ENCODE results near the gene PRKCZ. TPM values are rescaled to one million over a fixed set of nuclear protein-coding genes. Genes with fewer than 3 reads are reported as not detected.

PRKCZ gene
- polyA plus RNA-seq, 2 donors, result 21.2 to 34.3 TPM

DNA sequence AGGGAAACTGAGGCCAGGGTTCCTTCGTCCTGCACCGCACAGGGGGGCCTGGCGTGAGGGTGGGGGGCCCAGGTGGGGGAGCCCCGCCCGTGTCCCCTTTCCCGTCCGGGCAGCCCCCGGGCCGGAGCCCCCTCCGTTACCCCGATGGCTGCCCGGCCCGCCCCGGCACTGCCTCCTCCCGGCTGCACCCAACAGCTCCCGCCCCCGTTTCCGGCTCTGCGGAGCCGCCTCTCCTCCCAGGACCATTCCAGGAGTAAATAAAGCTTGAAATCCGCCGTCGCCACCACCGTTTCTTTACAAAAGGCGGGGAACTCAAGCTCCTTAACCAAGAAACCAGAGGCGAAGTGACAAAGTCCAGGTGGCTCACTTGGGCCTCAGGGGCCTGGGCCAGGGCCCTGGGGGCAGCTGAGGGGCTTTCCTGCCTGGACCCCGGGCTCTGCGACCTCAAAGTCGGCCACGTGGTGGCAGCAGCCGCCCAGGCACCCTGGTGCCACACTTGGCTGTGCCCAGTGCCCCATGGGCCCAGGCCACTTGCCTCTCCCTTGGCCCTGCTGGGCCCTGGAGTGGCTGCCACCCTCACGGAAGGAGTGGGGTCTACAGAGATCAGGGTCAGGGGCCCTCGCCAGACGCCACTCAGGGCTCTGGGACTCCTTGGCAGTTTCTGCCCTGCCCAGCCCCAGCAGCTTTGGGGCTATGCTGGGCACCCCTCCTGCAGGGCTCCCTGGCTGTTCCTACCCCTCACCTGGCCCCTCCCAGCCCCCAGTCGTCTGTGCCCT lies 144.9 kb downstream of the PRKCZ start:
- Histone ChIP-seq H3K27me3 (ENCODE audit: control insufficient read depth in 1 of 2, insufficient read depth in 2 of 2, low read length in 2 of 2) (no peaks in the 10 kb centered on the region), H3K9me3 (ENCODE audit: control insufficient read depth in 2 of 2, insufficient read depth in 1 of 2, low read depth in 1 of 2, low read length in 1 of 2) (no peaks in the 10 kb centered on the region), H3K4me1 (ENCODE audit: control insufficient read depth in 2 of 2, insufficient read depth in 2 of 2, low read length in 1 of 2) (peaks cover 11 to 28% of the 10 kb centered on the region in 2 donors), H3K4me3 (ENCODE audit: low read depth in 1 of 2, low read length in 2 of 2) (peak overlapping the region; percentile 48 to 64), H3K27ac (ENCODE audit: low read depth in 2 of 2, low read length in 1 of 2) (peak overlapping the region; percentile 91 to 97), H3K36me3 (ENCODE audit: control insufficient read depth in 2 of 2, insufficient read depth in 2 of 2, low read length in 1 of 2) (no peaks in the 10 kb centered on the region)
- 1 to 2% methylated on average over 33 to 35 of the region's 35 CpGs for WGBS, 2 donors

DNA sequence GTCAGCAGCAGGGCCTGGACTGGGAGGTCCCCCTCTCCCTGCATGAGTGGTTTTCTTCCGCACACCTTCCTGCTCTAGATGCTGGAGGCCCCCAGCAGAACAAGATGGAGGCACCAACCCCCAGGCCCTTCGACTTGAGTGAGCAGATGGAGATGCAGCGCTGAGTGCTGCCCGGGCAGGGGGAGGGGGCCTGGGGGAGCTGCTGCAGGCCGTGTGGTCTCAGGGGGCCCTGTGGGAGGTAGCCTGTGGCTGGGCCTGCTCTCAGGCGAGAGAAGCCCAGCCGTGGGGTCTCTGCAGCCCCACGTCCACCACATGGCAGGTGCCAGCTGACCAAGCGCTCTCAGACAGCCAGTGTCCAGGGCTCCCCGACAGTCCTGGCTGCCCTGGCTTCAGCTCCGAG lies 145.6 kb downstream of the PRKCZ start:
- Histone ChIP-seq H3K4me3 (ENCODE audit: low read depth in 1 of 2, low read length in 2 of 2) (no peak overlapping the region), H3K27ac (ENCODE audit: low read depth in 2 of 2, low read length in 1 of 2) (peak overlapping the region; percentile 91 to 97), H3K27me3 (ENCODE audit: control insufficient read depth in 1 of 2, insufficient read depth in 2 of 2, low read length in 2 of 2) (no peaks in the 10 kb centered on the region), H3K36me3 (ENCODE audit: control insufficient read depth in 2 of 2, insufficient read depth in 2 of 2, low read length in 1 of 2) (no peaks in the 10 kb centered on the region), H3K4me1 (ENCODE audit: control insufficient read depth in 2 of 2, insufficient read depth in 2 of 2, low read length in 1 of 2) (peaks cover 5 to 21% of the 10 kb centered on the region in 2 donors), H3K9me3 (ENCODE audit: control insufficient read depth in 2 of 2, insufficient read depth in 1 of 2, low read depth in 1 of 2, low read length in 1 of 2) (no peaks in the 10 kb centered on the region)
- WGBS, 2 donors, result 71 to 76% methylated on average over 11 of the region's 11 CpGs

DNA sequence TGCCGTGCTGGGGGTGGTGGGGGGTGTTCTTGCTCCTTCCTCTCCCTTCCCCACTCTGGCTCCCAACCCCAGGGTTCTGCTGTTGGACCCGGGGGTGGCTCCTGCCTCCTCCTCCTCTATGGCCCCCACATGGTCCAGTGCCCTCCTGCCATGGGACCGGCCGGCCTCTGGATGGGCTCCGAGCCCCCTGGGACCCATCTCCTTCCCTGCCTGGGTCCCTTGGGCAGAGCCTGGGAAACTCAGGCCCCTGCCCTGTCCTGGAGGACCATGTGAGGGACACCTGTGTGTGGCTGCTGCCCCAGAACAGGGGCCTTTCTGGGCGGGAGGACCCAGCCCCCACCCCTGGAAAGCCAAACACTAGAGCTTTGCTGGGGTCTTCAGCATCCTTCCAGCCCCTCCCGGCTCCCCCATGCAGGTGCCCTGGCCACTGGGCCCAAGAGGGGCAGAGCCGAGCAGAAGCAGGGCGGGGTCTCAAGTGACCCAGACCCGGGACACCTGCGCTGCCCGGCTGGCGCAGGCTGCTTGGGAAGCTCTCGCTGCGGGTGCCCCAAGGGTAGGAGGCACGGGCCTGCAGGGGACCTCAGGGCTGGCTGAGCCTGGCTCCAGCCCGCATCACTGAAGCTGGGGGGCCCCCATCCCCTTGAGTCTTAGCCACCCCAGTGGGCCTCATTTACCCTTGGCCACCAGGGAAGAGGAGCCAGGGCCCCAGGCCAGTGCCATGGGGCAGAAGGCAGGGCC lies 146.9 kb downstream of the PRKCZ start:
- Histone ChIP-seq H3K9me3 (ENCODE audit: control insufficient read depth in 2 of 2, insufficient read depth in 1 of 2, low read depth in 1 of 2, low read length in 1 of 2) (no peaks in the 10 kb centered on the region), H3K4me3 (ENCODE audit: low read depth in 1 of 2, low read length in 2 of 2) (no peak overlapping the region), H3K27ac (ENCODE audit: low read depth in 2 of 2, low read length in 1 of 2) (no peak overlapping the region), H3K27me3 (ENCODE audit: control insufficient read depth in 1 of 2, insufficient read depth in 2 of 2, low read length in 2 of 2) (no peaks in the 10 kb centered on the region), H3K4me1 (ENCODE audit: control insufficient read depth in 2 of 2, insufficient read depth in 2 of 2, low read length in 1 of 2) (peaks cover 4 to 17% of the 10 kb centered on the region in 2 donors), H3K36me3 (ENCODE audit: control insufficient read depth in 2 of 2, insufficient read depth in 2 of 2, low read length in 1 of 2) (no peaks in the 10 kb centered on the region)
- WGBS, 2 donors, result 84 to 88% methylated on average over 17 of the region's 17 CpGs

DNA sequence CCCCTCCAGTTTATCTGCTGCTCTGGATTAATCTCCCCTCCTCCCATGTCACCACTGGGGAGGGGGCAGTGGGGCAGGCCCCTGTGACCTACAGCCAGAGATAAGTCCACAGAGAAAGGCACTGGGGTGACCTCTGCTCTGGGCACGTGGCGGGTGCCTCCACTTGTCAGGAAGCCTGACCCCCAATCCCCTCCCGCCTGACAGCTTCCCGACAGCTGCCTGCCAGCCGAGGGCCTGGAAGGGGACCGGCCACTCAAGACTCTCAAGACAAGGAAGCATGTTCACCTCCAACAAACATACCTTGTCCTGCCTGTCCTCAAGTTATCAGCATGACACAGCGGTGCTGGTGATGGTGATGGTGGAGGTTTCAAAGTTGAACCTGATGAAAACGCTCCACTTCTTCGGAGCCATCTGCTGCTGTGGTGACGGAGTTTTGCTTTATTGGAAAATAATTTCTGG lies 147.5 kb downstream of the PRKCZ start:
- no peaks in the 10 kb centered on the region for H3K27me3 ChIP-seq (ENCODE audit: control insufficient read depth in 1 of 2, insufficient read depth in 2 of 2, low read length in 2 of 2)
- H3K36me3 ChIP-seq (ENCODE audit: control insufficient read depth in 2 of 2, insufficient read depth in 2 of 2, low read length in 1 of 2), result no peaks in the 10 kb centered on the region
- 83 to 84% methylated on average over 10 of the region's 10 CpGs for WGBS, 2 donors
- H3K27ac ChIP-seq (ENCODE audit: low read depth in 2 of 2, low read length in 1 of 2), result no peak overlapping the region
- no peaks in the 10 kb centered on the region for H3K9me3 ChIP-seq (ENCODE audit: control insufficient read depth in 2 of 2, insufficient read depth in 1 of 2, low read depth in 1 of 2, low read length in 1 of 2)
- peaks cover 4 to 17% of the 10 kb centered on the region in 2 donors for H3K4me1 ChIP-seq (ENCODE audit: control insufficient read depth in 2 of 2, insufficient read depth in 2 of 2, low read length in 1 of 2)
- H3K4me3 ChIP-seq (ENCODE audit: low read depth in 1 of 2, low read length in 2 of 2), result no peak overlapping the region

DNA sequence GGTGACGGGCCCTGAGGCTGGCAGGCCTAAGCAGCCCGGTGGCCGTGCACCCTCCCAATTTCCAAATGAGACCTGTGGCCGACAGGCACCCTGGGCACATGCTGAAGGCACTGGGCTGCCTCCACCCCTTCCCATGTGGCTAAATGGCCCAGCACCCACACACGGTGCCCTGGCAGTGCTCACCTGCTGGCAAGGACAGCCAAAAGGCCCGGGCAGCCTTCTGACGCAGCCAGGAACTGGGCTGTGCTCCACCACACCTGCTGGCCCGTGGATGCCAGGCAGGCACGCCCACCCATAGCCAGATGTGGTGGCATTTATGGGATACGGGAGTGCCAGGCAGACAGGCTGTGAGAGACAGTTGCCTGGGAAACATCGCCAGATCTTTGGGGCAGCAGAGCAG lies 148.4 kb downstream of the PRKCZ start:
- no peaks in the 10 kb centered on the region for H3K36me3 ChIP-seq (ENCODE audit: control insufficient read depth in 2 of 2, insufficient read depth in 2 of 2, low read length in 1 of 2)
- 46 to 54% methylated on average over 11 of the region's 11 CpGs for WGBS, 2 donors
- H3K27ac ChIP-seq (ENCODE audit: low read depth in 2 of 2, low read length in 1 of 2), result peak overlapping the region; percentile 81 to 91
- H3K27me3 ChIP-seq (ENCODE audit: control insufficient read depth in 1 of 2, insufficient read depth in 2 of 2, low read length in 2 of 2), result no peaks in the 10 kb centered on the region
- H3K4me1 ChIP-seq (ENCODE audit: control insufficient read depth in 2 of 2, insufficient read depth in 2 of 2, low read length in 1 of 2), result peaks cover 4 to 16% of the 10 kb centered on the region in 2 donors
- no peak overlapping the region for H3K4me3 ChIP-seq (ENCODE audit: low read depth in 1 of 2, low read length in 2 of 2)
- H3K9me3 ChIP-seq (ENCODE audit: control insufficient read depth in 2 of 2, insufficient read depth in 1 of 2, low read depth in 1 of 2, low read length in 1 of 2), result no peaks in the 10 kb centered on the region

DNA sequence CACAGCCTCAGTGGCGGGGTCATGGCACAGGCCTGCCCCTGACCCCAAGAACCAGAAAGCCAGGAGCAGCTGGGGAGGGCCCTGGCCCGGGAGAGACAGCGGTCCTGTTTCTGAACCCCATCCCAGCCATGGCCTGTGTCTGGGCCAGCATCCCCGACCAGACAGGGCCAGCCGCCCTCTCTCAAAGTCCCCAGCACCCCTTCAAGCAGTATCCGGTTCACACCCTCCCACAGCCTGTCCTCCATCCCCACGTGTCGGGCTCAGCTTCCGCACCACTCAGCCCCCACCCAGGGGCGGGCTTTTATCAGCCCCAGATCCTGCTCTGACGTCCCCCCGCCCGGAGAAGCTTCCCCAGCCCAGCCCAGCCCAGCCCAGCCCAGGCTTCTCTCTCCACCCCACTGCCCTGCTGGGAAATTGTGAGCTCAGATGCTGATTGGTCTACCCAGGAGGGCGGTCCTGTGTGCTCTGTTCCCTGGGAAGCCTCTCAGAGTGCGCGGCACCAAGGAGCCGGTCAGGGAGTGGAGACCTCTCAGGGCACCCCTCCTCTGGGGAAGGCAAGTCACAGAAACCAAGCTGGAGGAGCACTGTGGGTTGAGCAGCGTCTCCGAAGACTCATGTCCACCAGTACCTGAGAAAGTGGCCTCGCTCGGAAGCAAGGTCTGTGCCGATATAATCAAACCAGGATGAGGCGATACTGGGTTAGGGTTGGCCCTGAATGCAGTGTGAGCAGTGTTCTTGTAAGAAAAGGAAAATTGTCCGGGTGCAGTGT lies 149.0 kb downstream of the PRKCZ start:
- Histone ChIP-seq H3K9me3 (ENCODE audit: control insufficient read depth in 2 of 2, insufficient read depth in 1 of 2, low read depth in 1 of 2, low read length in 1 of 2) (no peaks in the 10 kb centered on the region), H3K36me3 (ENCODE audit: control insufficient read depth in 2 of 2, insufficient read depth in 2 of 2, low read length in 1 of 2) (no peaks in the 10 kb centered on the region), H3K27me3 (ENCODE audit: control insufficient read depth in 1 of 2, insufficient read depth in 2 of 2, low read length in 2 of 2) (no peaks in the 10 kb centered on the region), H3K4me3 (ENCODE audit: low read depth in 1 of 2, low read length in 2 of 2) (peak overlapping the region; percentile 26 to 39), H3K27ac (ENCODE audit: low read depth in 2 of 2, low read length in 1 of 2) (peak overlapping the region; percentile 81 to 91), H3K4me1 (ENCODE audit: control insufficient read depth in 2 of 2, insufficient read depth in 2 of 2, low read length in 1 of 2) (peaks cover 4 to 15% of the 10 kb centered on the region in 2 donors)
- WGBS, 2 donors, result 7 to 9% methylated on average over 20 to 24 of the region's 24 CpGs

DNA sequence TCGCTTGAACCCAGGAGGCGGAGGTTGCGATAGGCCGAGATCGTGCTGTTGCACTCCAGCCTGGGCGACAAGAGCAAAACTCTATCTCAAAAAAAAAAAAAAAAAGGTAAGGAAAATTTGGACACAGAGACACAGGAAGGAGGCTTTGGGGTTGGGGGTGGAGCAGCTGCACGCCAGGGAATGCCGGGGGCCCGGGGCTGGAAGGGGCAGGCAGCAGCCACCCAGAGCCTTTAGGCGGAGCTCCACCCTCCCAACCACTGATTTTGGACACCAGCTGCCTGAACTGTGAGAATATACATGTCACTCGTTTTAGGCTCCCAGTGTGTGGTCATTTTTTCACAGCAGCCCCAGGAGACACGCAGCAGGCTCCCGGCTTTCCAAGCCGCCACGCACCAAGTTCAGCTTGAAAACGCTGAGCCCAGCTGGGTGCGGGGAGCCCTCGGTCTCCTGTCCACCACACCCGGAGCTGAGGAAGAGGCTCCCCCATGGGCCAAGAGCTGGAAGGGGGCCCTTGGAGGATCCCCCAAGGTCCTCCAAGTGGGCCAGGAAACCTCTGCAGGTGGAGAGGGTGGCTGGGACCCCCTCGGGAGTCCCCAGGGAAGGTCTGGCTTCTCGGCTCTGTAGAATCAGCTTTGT lies 150.2 kb downstream of the PRKCZ start:
- H3K4me3 ChIP-seq (ENCODE audit: low read depth in 1 of 2, low read length in 2 of 2), result no peak overlapping the region

DNA sequence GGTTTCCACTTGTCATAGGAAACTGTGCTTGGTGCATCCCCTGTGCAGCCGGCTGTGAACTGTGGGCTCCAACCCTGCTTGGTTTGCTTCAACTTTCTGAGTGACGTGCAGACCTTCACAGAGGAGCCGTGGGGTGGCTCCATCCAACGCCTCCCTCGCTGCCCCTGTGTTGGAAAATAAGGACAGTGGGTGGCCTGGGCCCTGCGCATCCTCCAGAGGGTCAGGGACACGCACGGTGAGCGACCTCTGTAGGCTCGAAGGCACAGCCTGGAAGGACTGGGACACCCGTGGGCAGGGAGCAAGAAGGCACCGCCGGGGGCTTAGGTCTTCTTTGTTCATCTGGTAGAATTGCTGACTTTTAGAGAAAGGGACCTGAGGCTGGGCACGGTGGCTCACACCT lies 150.9 kb downstream of the PRKCZ start:
- Histone ChIP-seq H3K27ac (ENCODE audit: low read depth in 2 of 2, low read length in 1 of 2) (no peak overlapping the region), H3K4me1 (ENCODE audit: control insufficient read depth in 2 of 2, insufficient read depth in 2 of 2, low read length in 1 of 2) (peaks cover 5 to 26% of the 10 kb centered on the region in 2 donors), H3K9me3 (ENCODE audit: control insufficient read depth in 2 of 2, insufficient read depth in 1 of 2, low read depth in 1 of 2, low read length in 1 of 2) (no peaks in the 10 kb centered on the region), H3K36me3 (ENCODE audit: control insufficient read depth in 2 of 2, insufficient read depth in 2 of 2, low read length in 1 of 2) (no peaks in the 10 kb centered on the region), H3K4me3 (ENCODE audit: low read depth in 1 of 2, low read length in 2 of 2) (no peak overlapping the region), H3K27me3 (ENCODE audit: control insufficient read depth in 1 of 2, insufficient read depth in 2 of 2, low read length in 2 of 2) (no peaks in the 10 kb centered on the region)
- WGBS, 2 donors, result 89% methylated on average over 14 of the region's 14 CpGs

More for the DNA sequence above, 150.2 kb downstream of the PRKCZ start:
- H3K9me3 ChIP-seq (ENCODE audit: control insufficient read depth in 2 of 2, insufficient read depth in 1 of 2, low read depth in 1 of 2, low read length in 1 of 2), result no peaks in the 10 kb centered on the region
- H3K4me1 ChIP-seq (ENCODE audit: control insufficient read depth in 2 of 2, insufficient read depth in 2 of 2, low read length in 1 of 2), result peaks cover 4 to 20% of the 10 kb centered on the region in 2 donors
- no peak overlapping the region for H3K27ac ChIP-seq (ENCODE audit: low read depth in 2 of 2, low read length in 1 of 2)
- WGBS, 2 donors, result 79 to 85% methylated on average over 20 to 21 of the region's 21 CpGs
- H3K36me3 ChIP-seq (ENCODE audit: control insufficient read depth in 2 of 2, insufficient read depth in 2 of 2, low read length in 1 of 2), result no peaks in the 10 kb centered on the region
- no peaks in the 10 kb centered on the region for H3K27me3 ChIP-seq (ENCODE audit: control insufficient read depth in 1 of 2, insufficient read depth in 2 of 2, low read length in 2 of 2)

DNA sequence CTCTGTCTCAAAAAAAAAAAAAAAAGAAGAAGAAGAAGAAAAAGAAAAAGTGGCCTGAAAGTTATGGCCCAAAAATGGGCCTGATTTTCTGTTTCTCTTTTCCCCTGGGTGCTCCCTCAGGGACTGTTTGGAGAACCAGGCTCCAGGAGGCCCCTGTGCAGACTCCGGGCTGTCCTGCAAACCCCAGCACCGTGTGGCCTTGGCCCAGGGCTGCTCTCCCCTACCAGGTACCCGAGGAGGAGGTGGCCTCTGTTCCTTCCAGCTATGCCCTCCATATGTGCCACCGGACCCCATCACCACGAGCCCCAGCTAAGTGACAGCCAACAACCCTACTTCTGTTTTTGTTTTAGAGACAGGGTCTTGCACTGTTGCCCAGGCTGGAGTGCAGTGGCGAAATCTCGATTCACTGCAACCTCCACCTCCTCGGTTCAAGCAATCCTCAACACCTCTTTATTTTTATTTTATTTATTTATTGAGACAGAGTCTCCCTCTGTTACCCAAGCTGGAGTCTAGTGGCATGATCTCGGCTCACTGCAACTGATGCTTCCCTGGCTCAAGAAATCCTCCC lies 151.9 kb downstream of the PRKCZ start:
- WGBS, 2 donors, result 81 to 83% methylated on average over 9 of the region's 9 CpGs
- no peaks in the 10 kb centered on the region for H3K36me3 ChIP-seq (ENCODE audit: control insufficient read depth in 2 of 2, insufficient read depth in 2 of 2, low read length in 1 of 2)
- H3K4me3 ChIP-seq (ENCODE audit: low read depth in 1 of 2, low read length in 2 of 2), result no peak overlapping the region
- H3K4me1 ChIP-seq (ENCODE audit: control insufficient read depth in 2 of 2, insufficient read depth in 2 of 2, low read length in 1 of 2), result peaks cover 6 to 31% of the 10 kb centered on the region in 2 donors
- H3K9me3 ChIP-seq (ENCODE audit: control insufficient read depth in 2 of 2, insufficient read depth in 1 of 2, low read depth in 1 of 2, low read length in 1 of 2), result no peaks in the 10 kb centered on the region
- no peaks in the 10 kb centered on the region for H3K27me3 ChIP-seq (ENCODE audit: control insufficient read depth in 1 of 2, insufficient read depth in 2 of 2, low read length in 2 of 2)
- H3K27ac ChIP-seq (ENCODE audit: low read depth in 2 of 2, low read length in 1 of 2), result no peak overlapping the region

Measured in esophagus (tissue), 2 donors.